ENCODE measurements around the gene SIGLEC7.
"Not testable (repeated sequence)": the region's sequence is repeated elsewhere in the genome, so short reads cannot be mapped to it uniquely, and the experiment has no call there.

The SIGLEC7 gene

GRCh38 chr19:51159656-51160055 lies 17.6 kb downstream of the SIGLEC7 start:
- Histone ChIP-seq H3K4me3 (no peak overlapping the region), H3K27ac (no peak overlapping the region)

GRCh38 chr19:51161266-51161665 lies 19.2 kb downstream of the SIGLEC7 start:
- H3K27ac ChIP-seq: peak overlapping the region in 1 of 21 experiments; percentile 3
- no peak overlapping the region for H3K4me3 ChIP-seq

- Histone ChIP-seq H3K27ac (peak overlapping the region in 1 of 21 experiments; percentile 3), H3K4me3 (no peak overlapping the region)
These were observed 19.9 kb downstream of the SIGLEC7 start for GRCh38 chr19:51161867-51162496.

GRCh38 chr19:51163257-51163656 lies 21.2 kb downstream of the SIGLEC7 start:
- no peak overlapping the region for H3K4me3 ChIP-seq
- peak overlapping the region in 11 of 21 experiments; percentile 4 to 64 (median 47) for H3K27ac ChIP-seq

- H3K27ac ChIP-seq: peak overlapping the region in 1 of 21 experiments; percentile 52
- H3K4me3 ChIP-seq: no peak overlapping the region
These were observed 22.1 kb downstream of the SIGLEC7 start for GRCh38 chr19:51164215-51164614.

- Histone ChIP-seq H3K4me3 (peak overlapping the region in 1 of 7 experiments; percentile 9), H3K27ac (peak overlapping the region in 3 of 21 experiments; percentile 25 to 40 (median 30))
These were observed 24.9 kb downstream of the SIGLEC7 start for GRCh38 chr19:51166846-51167490.

DNA sequence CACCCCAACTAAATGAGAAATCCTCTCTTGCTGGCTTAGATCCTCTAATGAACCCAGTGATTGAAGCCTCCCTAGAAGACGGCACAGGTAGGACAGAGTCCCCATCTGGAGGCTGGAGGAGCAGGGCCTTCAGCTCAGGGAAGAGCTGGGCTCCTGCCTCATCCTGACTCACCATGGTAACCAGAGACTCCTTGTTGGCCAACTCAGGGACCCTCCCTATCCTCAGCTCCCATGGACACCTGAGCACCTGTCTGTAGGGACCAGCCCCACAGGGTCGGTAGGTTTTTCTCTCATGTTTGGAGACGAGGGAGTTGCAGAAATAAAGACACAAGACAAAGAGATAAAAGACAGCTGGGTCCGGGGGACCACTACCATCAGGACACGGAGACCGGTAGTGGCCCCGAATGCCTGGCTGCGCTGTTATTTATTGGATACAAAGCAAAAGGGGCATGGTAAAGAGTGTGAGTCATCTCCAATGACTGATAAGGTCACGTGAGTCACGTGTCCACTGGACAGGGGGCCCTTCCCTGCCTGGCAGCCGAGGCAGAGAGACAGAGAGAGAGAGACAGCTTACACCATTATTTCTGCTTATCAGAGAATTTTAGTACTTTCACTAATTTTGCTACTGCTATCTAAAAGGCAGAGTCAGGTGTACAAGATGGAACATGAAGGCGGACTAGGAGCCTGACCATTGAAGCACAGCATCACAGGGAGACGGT lies 26.6 kb downstream of the SIGLEC7 start:
- H3K27ac ChIP-seq: no peak overlapping the region
- H3K4me3 ChIP-seq: no peak overlapping the region

DNA sequence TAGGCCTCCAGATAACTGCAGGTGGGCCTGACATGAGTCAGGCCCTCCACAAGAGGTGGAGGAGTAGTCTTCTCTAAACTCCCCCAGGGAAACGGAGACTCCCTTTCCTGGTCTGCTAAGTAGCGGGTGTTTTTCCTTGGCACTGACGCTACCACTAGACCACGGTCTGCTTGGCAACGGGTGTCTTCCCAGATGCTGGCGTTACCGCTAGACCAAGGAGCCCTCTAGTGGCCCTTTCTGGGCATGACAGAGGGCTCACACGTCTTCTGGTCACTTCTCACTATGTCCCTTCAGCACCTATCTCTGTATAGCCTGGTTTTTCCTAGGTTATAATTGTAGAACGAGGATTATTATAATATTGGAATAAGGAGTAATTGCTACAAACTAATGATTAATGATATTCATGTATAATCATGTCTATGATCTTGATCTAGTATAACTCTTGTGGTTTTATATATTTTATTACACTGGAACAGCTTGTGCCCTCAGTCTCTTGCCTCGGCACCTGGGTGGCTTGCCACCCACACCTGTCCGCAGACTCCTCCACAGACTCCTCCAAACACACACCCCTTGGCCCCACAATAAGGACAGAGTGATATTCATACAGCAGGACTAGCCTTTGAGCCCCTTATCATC lies 27.3 kb downstream of the SIGLEC7 start:
- H3K4me3 ChIP-seq: not testable (repeated sequence)

DNA sequence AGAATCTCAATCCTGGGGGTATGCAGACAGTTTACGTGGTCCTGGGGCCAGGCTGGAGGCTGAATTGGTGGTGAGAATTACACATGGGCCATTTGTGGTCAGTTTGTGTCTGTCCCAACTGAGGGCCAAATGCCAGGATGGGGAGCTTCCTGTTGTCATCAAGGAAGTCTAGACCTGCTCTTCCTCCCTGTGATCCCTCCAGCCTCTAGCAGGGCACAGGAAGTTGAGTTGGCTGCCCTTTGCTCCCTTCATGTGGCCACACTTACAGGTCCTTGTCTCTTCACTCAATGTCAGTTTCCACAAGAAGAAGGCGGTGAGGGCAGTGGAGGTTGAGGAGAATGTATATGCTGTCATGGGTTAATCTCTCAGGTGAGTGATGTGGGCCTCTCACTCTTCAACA lies 30.1 kb downstream of the SIGLEC7 start:
- H3K4me3 ChIP-seq: no peak overlapping the region
- H3K27ac ChIP-seq: no peak overlapping the region

More for the DNA sequence above, 27.3 kb downstream of the SIGLEC7 start:
- not testable (repeated sequence) for H3K27ac ChIP-seq

DNA sequence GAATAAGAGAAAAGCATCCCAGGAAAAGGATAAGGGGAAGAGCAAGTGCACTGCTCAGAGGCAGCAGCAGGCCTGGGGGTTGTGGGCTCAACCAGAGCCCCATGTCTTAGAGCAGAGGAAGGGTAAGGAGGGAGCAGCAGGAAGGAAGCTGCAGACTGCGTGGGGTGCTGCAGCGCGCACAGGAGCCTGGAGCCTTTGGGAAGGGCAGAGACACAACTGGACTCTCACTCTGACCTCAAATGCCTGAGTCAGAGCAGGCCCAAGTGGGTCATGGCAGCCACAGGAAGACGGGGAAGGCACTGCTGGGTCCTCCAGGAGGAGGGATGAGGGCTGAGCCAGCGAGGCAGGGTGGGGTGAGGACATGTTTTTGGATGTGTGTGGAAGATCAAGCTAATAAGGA lies 31.6 kb downstream of the SIGLEC7 start:
- no peak overlapping the region for H3K4me3 ChIP-seq
- no peak overlapping the region for H3K27ac ChIP-seq

- H3K27ac ChIP-seq: no peak overlapping the region
- H3K4me3 ChIP-seq: no peak overlapping the region
These were observed 37.2 kb downstream of the SIGLEC7 start for GRCh38 chr19:51179256-51179655.

DNA sequence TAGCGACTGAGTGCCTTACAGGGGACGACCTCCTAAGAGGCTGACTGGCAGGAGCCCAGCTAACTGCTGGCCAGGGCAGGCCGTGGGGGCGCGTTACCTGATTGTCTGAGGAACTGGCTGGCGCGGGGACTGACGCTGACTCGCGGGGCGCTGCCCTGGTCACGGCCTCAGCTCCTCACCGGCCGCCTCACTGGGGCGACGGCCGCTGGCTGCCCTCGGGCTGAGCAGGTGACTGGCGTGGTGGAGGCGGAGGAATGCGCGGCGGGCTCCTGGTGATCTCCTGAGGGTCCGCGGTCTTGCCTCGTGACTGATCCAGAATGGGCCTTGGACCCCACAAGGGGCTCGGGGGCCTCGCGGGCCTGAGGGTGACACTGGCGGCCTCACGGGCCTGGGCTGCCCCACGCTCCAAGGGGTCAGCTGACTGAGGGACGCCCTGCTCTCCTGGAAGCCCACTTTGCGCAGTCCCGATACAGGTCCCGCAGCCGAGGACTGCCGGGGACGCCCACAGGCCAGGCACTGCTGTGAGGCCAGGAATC lies 39.3 kb downstream of the SIGLEC7 start:
- Histone ChIP-seq H3K27ac (no peak overlapping the region), H3K4me3 (no peak overlapping the region)

- no peak overlapping the region for H3K27ac ChIP-seq
- H3K4me3 ChIP-seq: no peak overlapping the region
These were observed 39.9 kb downstream of the SIGLEC7 start for GRCh38 chr19:51181913-51182419.

- Histone ChIP-seq H3K4me3 (no peak overlapping the region), H3K27ac (no peak overlapping the region)
These were observed 41.5 kb downstream of the SIGLEC7 start for GRCh38 chr19:51183629-51184028.

- no peak overlapping the region for H3K4me3 ChIP-seq
- no peak overlapping the region for H3K27ac ChIP-seq
These were observed 43.2 kb downstream of the SIGLEC7 start for GRCh38 chr19:51185069-51185867.

- Histone ChIP-seq H3K27ac (no peak overlapping the region), H3K4me3 (no peak overlapping the region)
These were observed 43.7 kb downstream of the SIGLEC7 start for GRCh38 chr19:51185868-51186215.

DNA sequence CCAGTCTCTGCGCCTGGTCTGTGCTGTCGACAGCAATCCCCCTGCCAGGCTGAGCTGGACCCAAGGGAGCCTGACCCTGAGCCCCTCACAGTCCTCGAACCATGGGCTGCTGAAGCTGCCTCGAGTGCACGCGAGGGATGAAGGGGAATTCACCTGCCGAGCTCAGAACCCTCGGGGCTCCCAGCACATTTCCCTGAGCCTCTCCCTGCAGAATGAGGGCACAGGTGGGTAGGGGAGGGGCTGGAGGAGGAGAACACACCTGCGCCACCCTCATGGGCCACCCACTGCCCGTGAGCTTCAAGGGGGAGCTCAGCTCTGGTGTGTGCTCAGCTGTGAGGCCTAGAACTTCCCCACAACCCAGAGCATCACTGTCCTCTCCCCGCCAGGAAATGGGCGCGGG lies 44.2 kb downstream of the SIGLEC7 start:
- H3K27ac ChIP-seq: no peak overlapping the region
- H3K4me3 ChIP-seq: no peak overlapping the region

- Histone ChIP-seq H3K4me3 (no peak overlapping the region), H3K27ac (no peak overlapping the region)
These were observed 45.5 kb downstream of the SIGLEC7 start for GRCh38 chr19:51187395-51188226.

GRCh38 chr19:51188227-51188559 lies 46.1 kb downstream of the SIGLEC7 start:
- no peak overlapping the region for H3K27ac ChIP-seq

More at GRCh38 chr19:51188227-51188559, 46.1 kb downstream of the SIGLEC7 start:
- no peak overlapping the region for H3K4me3 ChIP-seq

All from skin epidermis (tissue), 12 donors.